Stimulated activated CD8-positive, alpha-beta memory T cell treated with anti-CD3 and anti-CD28 coated beads, Interleukin-12 subunit alpha, Interleukin-12 subunit beta, amount 100 ng/mL, for 24 hours (primary cell): ENCODE data around the gene LETM1.

ENCODE experiments used
- DNase-seq: peaks from one replicate; pipeline ENCODE4 v3.0.0-alpha.2; 2020; ENCODE audit errors: extremely low read depth

Gene LETM1

GRCh38 chr4:1872870-1873269 is 16.9 kb upstream of the LETM1 start:
- no peak for DNase-seq

- no peak for DNase-seq
These were observed 15.6 kb upstream of the LETM1 start for GRCh38 chr4:1871471-1872021.

GRCh38 chr4:1870578-1871443 is 14.9 kb upstream of the LETM1 start, which contains the start of gene NSD2:
NSD2 (plus strand) TSS chr4:1871393; CDS start chr4:1900655, 29,262 bp downstream.
- DNase-seq: peak; percentile 72

GRCh38 chr4:1870328-1870577 is 14.3 kb upstream of the LETM1 start:
- DNase-seq: peak; percentile 66

- DNase-seq: no peak
These were observed 13.8 kb upstream of the LETM1 start for GRCh38 chr4:1869530-1870327.

GRCh38 chr4:1868912-1869311 is 13.0 kb upstream of the LETM1 start:
- DNase-seq: no peak

- no peak for DNase-seq
These were observed 12.3 kb upstream of the LETM1 start for GRCh38 chr4:1868293-1868692.

- DNase-seq: no peak
These were observed 10.3 kb upstream of the LETM1 start for GRCh38 chr4:1866189-1866661.

- no peak for DNase-seq
These were observed 8.4 kb upstream of the LETM1 start for GRCh38 chr4:1864076-1865008.

GRCh38 chr4:1863297-1864033 is 7.5 kb upstream of the LETM1 start:
- no peak for DNase-seq

GRCh38 chr4:1862961-1863296 is 7.0 kb upstream of the LETM1 start:
- DNase-seq: no peak

GRCh38 chr4:1862055-1862911 is 6.3 kb upstream of the LETM1 start:
- no peak for DNase-seq

- no peak for DNase-seq
These were observed 3.4 kb upstream of the LETM1 start for GRCh38 chr4:1859389-1859753.

GRCh38 chr4:1857931-1858330 is 2.0 kb upstream of the LETM1 start:
- DNase-seq: no peak

- DNase-seq: no peak
These were observed 1.2 kb upstream of the LETM1 start for GRCh38 chr4:1856943-1857699.

- DNase-seq: no peak
These were observed 454 bp downstream of the LETM1 start for GRCh38 chr4:1855333-1856070.

- DNase-seq: no peak
These were observed 1.2 kb downstream of the LETM1 start for GRCh38 chr4:1854752-1855151.

GRCh38 chr4:1852904-1853623 is 2.9 kb downstream of the LETM1 start:
- DNase-seq: no peak
